PFSK-1 (cell line): ENCODE data around the gene HEXIM1.

Experiments used
- FOXP2 ChIP-seq: optimal IDR thresholded peaks from 2 replicates; pipeline ENCODE3; 2011; ENCODE audit warnings: borderline replicate concordance, control low read depth, inconsistent platforms; ENCODE audit not compliant: insufficient read depth; ENCODE audit errors: extremely low read length, extremely low read depth
- POLR2AphosphoS5 ChIP-seq: IDR thresholded peaks from 2 replicates; pipeline ENCODE4 v1.6.1; 2012; ENCODE audit warnings: low read depth, mild to moderate bottlenecking, control low read depth, low read length, moderate library complexity
- REST ChIP-seq, 2 experiments: IDR thresholded peaks; 2 replicates each; pipeline versions ENCODE4 v1.6.1 to v1.8.0; 2011 to 2012; ENCODE audit warnings: low read depth in 2 of 2, low read length in 2 of 2, control low read depth in 1 of 2, inconsistent platforms in 1 of 2, mild to moderate bottlenecking in 1 of 2, moderate library complexity in 1 of 2; ENCODE audit not compliant: insufficient read depth in 1 of 2
- SIN3A ChIP-seq: IDR thresholded peaks from 2 replicates; pipeline ENCODE4 v1.6.1; 2012; ENCODE audit warnings: mild to moderate bottlenecking, low read length, moderate library complexity, borderline replicate concordance; ENCODE audit not compliant: insufficient read depth
- TAF1 ChIP-seq: IDR thresholded peaks from 2 replicates; pipeline ENCODE4 v1.6.1; 2012; ENCODE audit warnings: low read length, control low read depth, borderline replicate concordance; ENCODE audit not compliant: insufficient read depth

The HEXIM1 gene

GRCh38 chr17:45127207-45127547 is 21.1 kb upstream of the HEXIM1 start:
- no peak for TF ChIP-seq REST (IDR thresholded peaks at IDR 0.05; ENCODE audit: insufficient read depth in 1 of 2, low read depth in 2 of 2, low read length in 2 of 2)
- no peak for TF ChIP-seq FOXP2

GRCh38 chr17:45127548-45128300 is 20.6 kb upstream of the HEXIM1 start:
- TF ChIP-seq REST (IDR thresholded peaks at IDR 0.05; ENCODE audit: insufficient read depth in 1 of 2, low read depth in 2 of 2, low read length in 2 of 2) (no peak), SIN3A (no peak), POLR2AphosphoS5 (no peak), TAF1 (no peak), FOXP2 (no peak)

GRCh38 chr17:45128331-45128730 is 19.9 kb upstream of the HEXIM1 start:
- TF ChIP-seq FOXP2 = no peak
- TF ChIP-seq REST (IDR thresholded peaks at IDR 0.05; ENCODE audit: insufficient read depth in 1 of 2, low read depth in 2 of 2, low read length in 2 of 2) = no peak
- no peak for TF ChIP-seq SIN3A
- TF ChIP-seq TAF1 = no peak
- TF ChIP-seq POLR2AphosphoS5 = no peak

GRCh38 chr17:45128989-45129388 is 19.3 kb upstream of the HEXIM1 start:
- TF ChIP-seq FOXP2 (no peak), TAF1 (no peak), SIN3A (no peak), POLR2AphosphoS5 (no peak), REST (IDR thresholded peaks at IDR 0.05; ENCODE audit: insufficient read depth in 1 of 2, low read depth in 2 of 2, low read length in 2 of 2) (no peak)

DNA sequence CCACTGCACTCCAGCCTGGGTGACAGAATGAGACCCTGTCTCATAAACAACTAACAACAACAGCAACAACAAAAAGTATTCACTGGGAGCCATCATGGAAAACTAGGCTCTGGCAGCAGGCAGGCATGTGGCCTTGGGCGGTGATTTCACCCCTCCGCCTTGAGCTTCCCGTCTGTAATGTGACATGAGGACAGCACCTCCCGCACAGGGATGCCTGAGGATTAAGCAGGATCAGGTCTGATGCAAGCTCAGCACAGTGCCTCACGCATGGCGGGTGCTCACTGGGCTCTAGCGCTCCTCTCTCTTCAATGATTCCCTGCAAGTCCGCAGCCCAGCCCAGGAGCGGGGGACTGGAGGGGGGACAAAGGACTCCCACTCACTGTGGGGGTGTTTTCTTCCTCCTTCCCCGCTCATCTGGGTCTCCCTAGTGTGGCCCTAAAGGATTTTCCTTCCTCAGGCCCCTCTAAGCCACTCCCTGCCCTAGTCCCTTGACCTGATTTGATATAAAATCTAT is 18.8 kb upstream of the HEXIM1 start:
- TF ChIP-seq REST (IDR thresholded peaks at IDR 0.05; ENCODE audit: insufficient read depth in 1 of 2, low read depth in 2 of 2, low read length in 2 of 2) (no peak), POLR2AphosphoS5 (no peak), TAF1 (no peak), SIN3A (no peak), FOXP2 (no peak)
